BLaER1 treated with 17β-estradiol and CSF1 and Interleukin-3, amounts not matched to agents 10 nM and 100 nM (cell line): ENCODE results near the gene ZFPM1.

ENCODE experiments used
- H3K27ac ChIP-seq, 11 experiments: shearing (Covaris generic); formaldehyde crosslinking; 2 replicates each; pipeline ENCODE4 v1.8.1; 2022
- H3K27me3 ChIP-seq, 11 experiments: shearing (Covaris generic); formaldehyde crosslinking; 2 replicates each; pipeline ENCODE4 v1.8.1; 2022
- H3K36me3 ChIP-seq, 11 experiments: shearing (Covaris generic); formaldehyde crosslinking; 2 replicates each; pipeline ENCODE4 v1.8.1; 2022
- H3K4me1 ChIP-seq, 10 experiments: shearing (Covaris generic); formaldehyde crosslinking; 2 replicates each; pipeline ENCODE4 v1.8.1; 2022
- H3K4me2 ChIP-seq, 11 experiments: shearing (Covaris generic); formaldehyde crosslinking; 2 replicates each; pipeline ENCODE4 v1.8.1; 2022
- H3K4me3 ChIP-seq, 10 experiments: shearing (Covaris generic); formaldehyde crosslinking; 2 replicates each; pipeline ENCODE4 v1.8.1; 2022
- H3K9ac ChIP-seq, 11 experiments: shearing (Covaris generic); formaldehyde crosslinking; 2 replicates each; pipeline ENCODE4 v1.8.1; 2022
- H3K9me3 ChIP-seq, 11 experiments: shearing (Covaris generic); formaldehyde crosslinking; replicated peaks in 1 of 11; 2 replicates each; pipeline ENCODE4 v1.8.1; 2022
- H4K20me1 ChIP-seq, 11 experiments: shearing (Covaris generic); formaldehyde crosslinking; 2 replicates each; pipeline ENCODE4 v1.8.1; 2022
- Cebpa-rat ChIP-seq, 11 experiments: shearing (Covaris generic); IDR thresholded peaks; 2 replicates each; pipeline ENCODE4 v1.8.1; 2022

Gene ZFPM1

GRCh38 chr16:88471115-88471514, 18.0 kb downstream of the ZFPM1 start:
- no peaks in the 10 kb centered on the region for H3K27me3 ChIP-seq
- no peaks in the 10 kb centered on the region for H3K36me3 ChIP-seq
- H3K9me3 ChIP-seq: no peaks in the 10 kb centered on the region
- no peak overlapping the region for H3K4me3 ChIP-seq
- peak overlapping the region in 7 of 11 experiments; percentile 63 to 80 (median 73); a peak in 9 of 22 replicates for H3K27ac ChIP-seq
- peaks cover 55 to 100% (median 96%) of the 10 kb centered on the region in 10 experiments for H3K4me1 ChIP-seq
- no peak for TF ChIP-seq Cebpa-rat (IDR thresholded peaks at IDR 0.05)
- peak overlapping the region in 7 of 11 experiments; percentile 17 to 80 (median 71); a peak in 8 of 22 replicates for H3K9ac ChIP-seq
- H3K4me2 ChIP-seq: peak overlapping the region; percentile 78 to 99 (median 88); a peak in 20 of 22 replicates
- H4K20me1 ChIP-seq: peaks cover 0 to 99% (median 70%) of the 10 kb centered on the region in 11 experiments; a peak in 18 of 22 replicates

GRCh38 chr16:88471575-88471974, 18.5 kb downstream of the ZFPM1 start:
- H3K36me3 ChIP-seq: no peaks in the 10 kb centered on the region
- H3K9me3 ChIP-seq: no peaks in the 10 kb centered on the region
- H3K4me3 ChIP-seq: peak overlapping the region in 1 of 10 experiments; percentile 39; a peak in 1 of 20 replicates
- peak overlapping the region in 9 of 11 experiments; percentile 52 to 80 (median 73); a peak in 17 of 22 replicates for H3K27ac ChIP-seq
- H3K9ac ChIP-seq: peak overlapping the region in 10 of 11 experiments; percentile 55 to 80 (median 70); a peak in 16 of 22 replicates
- H3K4me2 ChIP-seq: peak overlapping the region; percentile 78 to 99 (median 88)
- H4K20me1 ChIP-seq: peaks cover 0 to 99% (median 67%) of the 10 kb centered on the region in 11 experiments; a peak in 18 of 22 replicates
- no peak for TF ChIP-seq Cebpa-rat (IDR thresholded peaks at IDR 0.05)
- no peaks in the 10 kb centered on the region for H3K27me3 ChIP-seq
- peaks cover 51 to 100% (median 96%) of the 10 kb centered on the region in 10 experiments for H3K4me1 ChIP-seq

- peak overlapping the region in 3 of 10 experiments; percentile 5 to 39 (median 36); a peak in 4 of 20 replicates for H3K4me3 ChIP-seq
- peaks cover 46 to 100% (median 96%) of the 10 kb centered on the region in 10 experiments for H3K4me1 ChIP-seq
- H3K9ac ChIP-seq: peak overlapping the region; percentile 55 to 80 (median 68); a peak in 19 of 22 replicates
- peak overlapping the region; percentile 29 to 80 (median 71); a peak in 19 of 22 replicates for H3K27ac ChIP-seq
- H3K27me3 ChIP-seq: no peaks in the 10 kb centered on the region
- H3K9me3 ChIP-seq: no peaks in the 10 kb centered on the region
- H3K4me2 ChIP-seq: peak overlapping the region; percentile 78 to 99 (median 88)
- H4K20me1 ChIP-seq: peaks cover 0 to 99% (median 68%) of the 10 kb centered on the region in 11 experiments; a peak in 17 of 22 replicates
- TF ChIP-seq Cebpa-rat (IDR thresholded peaks at IDR 0.05): no peak
- H3K36me3 ChIP-seq: no peaks in the 10 kb centered on the region
Measured at GRCh38 chr16:88472069-88472468, 19.0 kb downstream of the ZFPM1 start.

- Histone ChIP-seq H4K20me1 (peaks cover 0 to 99% (median 71%) of the 10 kb centered on the region in 11 experiments; a peak in 18 of 22 replicates), H3K9ac (peak overlapping the region; percentile 55 to 80 (median 68); a peak in 21 of 22 replicates), H3K4me3 (peak overlapping the region in 6 of 10 experiments; percentile 5 to 42 (median 38); a peak in 7 of 20 replicates), H3K4me2 (peak overlapping the region; percentile 78 to 99 (median 88)), H3K36me3 (no peaks in the 10 kb centered on the region), H3K27ac (peak overlapping the region; percentile 29 to 80 (median 71); a peak in 20 of 22 replicates), H3K9me3 (no peaks in the 10 kb centered on the region), H3K27me3 (no peaks in the 10 kb centered on the region), H3K4me1 (peaks cover 44 to 100% (median 96%) of the 10 kb centered on the region in 10 experiments)
- TF ChIP-seq Cebpa-rat (IDR thresholded peaks at IDR 0.05): no peak
Measured at GRCh38 chr16:88472637-88473205, 19.6 kb downstream of the ZFPM1 start.

DNA sequence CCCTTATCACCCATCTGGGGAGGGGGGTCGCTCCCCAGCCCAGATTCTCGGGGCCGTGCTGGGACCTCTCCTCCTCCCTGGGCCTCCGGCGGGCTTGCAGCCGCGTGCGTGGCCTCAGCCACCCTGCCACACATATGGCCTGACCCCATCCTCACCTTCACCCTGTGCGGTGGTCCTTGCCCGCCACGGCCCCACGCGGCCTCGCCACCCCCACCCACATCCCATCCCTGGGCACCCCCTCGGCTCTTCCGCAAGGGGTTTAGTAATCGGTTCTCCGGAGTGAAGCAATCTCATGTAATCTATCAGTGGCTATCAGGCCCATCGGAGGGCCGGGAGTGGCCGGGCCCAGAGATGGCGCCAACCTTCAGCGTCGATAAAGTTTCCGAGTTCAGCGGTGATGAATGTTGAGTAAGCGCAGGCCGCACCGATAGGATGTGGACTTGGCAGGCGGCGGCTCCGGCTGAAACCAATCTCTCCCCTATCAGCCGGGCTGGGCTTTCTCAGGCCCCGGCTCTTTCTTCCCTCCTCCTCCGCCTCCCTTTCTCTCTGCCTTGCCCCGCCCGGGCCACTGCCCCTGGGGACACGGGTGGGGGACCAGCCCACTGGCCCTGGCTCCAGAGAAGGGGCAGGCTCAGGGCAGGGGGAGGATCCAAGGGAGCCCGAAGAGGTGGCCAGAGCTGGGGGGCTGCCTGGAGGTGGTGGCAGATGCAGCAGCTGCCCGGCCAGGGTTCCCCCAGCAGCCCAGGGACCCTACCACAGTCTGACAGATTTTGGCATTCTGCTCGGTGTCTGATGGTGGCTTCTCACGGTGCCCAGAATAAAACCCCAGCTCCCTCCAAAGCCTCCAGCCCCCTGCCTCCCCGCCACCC, 20.8 kb downstream of the ZFPM1 start:
- H3K27me3 ChIP-seq: peaks cover 0 to 6% (median 0%) of the 10 kb centered on the region in 11 experiments; a peak in 3 of 22 replicates
- H3K9me3 ChIP-seq: no peaks in the 10 kb centered on the region
- peak overlapping the region in 9 of 11 experiments; percentile 52 to 80 (median 73); a peak in 17 of 22 replicates for H3K27ac ChIP-seq
- TF ChIP-seq Cebpa-rat (IDR thresholded peaks at IDR 0.05): 0 out of 22 replicates have a peak, but pooled peaks of 1 of the 11 experiments have one; percentile 39
- H3K4me1 ChIP-seq: peaks cover 53 to 100% (median 96%) of the 10 kb centered on the region in 10 experiments
- peak overlapping the region in 10 of 11 experiments; percentile 55 to 80 (median 70); a peak in 21 of 22 replicates for H3K9ac ChIP-seq
- peaks cover 6 to 100% (median 74%) of the 10 kb centered on the region in 11 experiments; a peak in 20 of 22 replicates for H4K20me1 ChIP-seq
- no peaks in the 10 kb centered on the region for H3K36me3 ChIP-seq
- peak overlapping the region; percentile 78 to 99 (median 88) for H3K4me2 ChIP-seq
- H3K4me3 ChIP-seq: peak overlapping the region in 2 of 10 experiments; percentile 20 to 41; a peak in 1 of 20 replicates

DNA sequence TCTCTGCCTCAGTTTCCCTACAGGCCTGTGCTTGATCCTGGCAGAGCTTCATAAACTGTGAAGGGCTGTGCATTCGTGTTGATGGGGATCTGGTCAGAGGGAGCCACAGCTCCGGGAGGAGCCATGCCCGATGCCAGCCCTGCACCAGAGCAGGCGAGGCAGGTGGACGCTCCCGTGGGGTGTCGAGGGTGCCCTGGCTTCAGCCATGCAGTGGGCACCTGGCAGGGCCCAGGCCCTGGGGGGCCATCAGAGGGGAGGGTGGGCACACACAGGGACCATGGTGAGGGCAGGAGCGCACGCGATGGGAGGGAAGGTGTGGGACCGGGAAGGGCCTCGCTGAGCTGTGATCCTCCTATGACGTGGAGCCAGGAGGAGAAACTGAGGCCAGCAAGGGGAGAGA, 22.0 kb downstream of the ZFPM1 start:
- H3K4me3 ChIP-seq: no peak overlapping the region
- no peak for TF ChIP-seq Cebpa-rat (IDR thresholded peaks at IDR 0.05)
- H4K20me1 ChIP-seq: peaks cover 12 to 98% (median 71%) of the 10 kb centered on the region in 11 experiments; a peak in 21 of 22 replicates
- no peak overlapping the region for H3K27ac ChIP-seq
- peaks cover 58 to 99% (median 95%) of the 10 kb centered on the region in 10 experiments for H3K4me1 ChIP-seq
- H3K27me3 ChIP-seq: peaks cover 0 to 11% (median 0%) of the 10 kb centered on the region in 11 experiments; a peak in 3 of 22 replicates
- H3K36me3 ChIP-seq: no peaks in the 10 kb centered on the region
- H3K4me2 ChIP-seq: peak overlapping the region in 9 of 11 experiments; percentile 78 to 99 (median 90); a peak in 14 of 22 replicates
- H3K9me3 ChIP-seq: no peaks in the 10 kb centered on the region
- peak overlapping the region in 3 of 11 experiments; percentile 52 to 80 (median 77); a peak in 1 of 22 replicates for H3K9ac ChIP-seq

DNA sequence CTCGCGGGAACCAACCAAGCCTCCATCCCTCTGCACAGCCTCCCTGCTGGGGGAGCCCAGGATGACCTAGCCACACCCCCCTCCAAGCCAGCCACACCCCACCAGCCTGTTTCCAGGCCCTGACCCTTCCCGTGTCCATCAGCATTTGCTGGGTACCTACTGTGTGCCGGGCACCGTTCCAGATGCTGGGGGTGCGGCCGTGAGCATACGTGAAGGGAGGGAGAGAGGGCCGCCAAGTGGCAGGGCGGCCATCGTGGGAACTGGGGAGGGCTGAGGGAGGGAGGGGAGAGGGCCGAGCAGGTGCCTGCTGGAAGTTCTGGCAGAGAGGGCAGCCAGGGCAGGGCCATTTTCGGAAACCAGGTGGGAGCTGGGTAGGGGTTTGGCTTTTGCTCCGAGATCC, 23.1 kb downstream of the ZFPM1 start:
- H3K9me3 ChIP-seq: no peaks in the 10 kb centered on the region
- peaks cover 67 to 99% (median 98%) of the 10 kb centered on the region in 10 experiments for H3K4me1 ChIP-seq
- peak overlapping the region in 2 of 11 experiments; percentile 21 to 80; a peak in 2 of 22 replicates for H3K27ac ChIP-seq
- H3K27me3 ChIP-seq: peaks cover 0 to 11% (median 0%) of the 10 kb centered on the region in 11 experiments; a peak in 3 of 22 replicates
- peak overlapping the region in 9 of 11 experiments; percentile 37 to 99 (median 95); a peak in 17 of 22 replicates for H3K4me2 ChIP-seq
- H3K4me3 ChIP-seq: no peak overlapping the region
- no peaks in the 10 kb centered on the region for H3K36me3 ChIP-seq
- peak overlapping the region in 4 of 11 experiments; percentile 25 to 74 (median 53); a peak in 6 of 22 replicates for H3K9ac ChIP-seq
- H4K20me1 ChIP-seq: peaks cover 12 to 98% (median 80%) of the 10 kb centered on the region in 11 experiments; a peak in 21 of 22 replicates
- no peak for TF ChIP-seq Cebpa-rat (IDR thresholded peaks at IDR 0.05)
